ENCODE measurements around the gene HSD11B2.
A peak's percentile ranks its signal among the peaks of the same experiment; 100 is the strongest.

HSD11B2 gene

DNA sequence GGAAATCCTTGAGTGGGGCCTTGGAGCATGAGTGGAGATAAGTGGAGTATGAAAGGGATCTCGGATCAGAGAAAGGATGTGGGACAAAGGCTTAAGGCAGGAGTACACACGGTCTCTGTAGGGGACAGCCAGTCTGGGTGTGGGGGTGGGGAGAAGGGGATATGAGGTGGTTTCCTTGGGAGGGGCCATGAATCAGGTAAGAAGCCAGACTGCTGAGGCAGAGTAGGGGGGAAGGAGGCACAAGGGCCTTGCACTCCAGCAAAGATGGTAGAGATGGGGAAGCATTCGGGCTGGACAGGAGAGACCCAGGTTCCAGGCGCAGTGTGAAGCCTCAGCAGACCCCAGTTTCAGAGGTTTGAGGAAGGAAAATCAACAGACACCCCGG is 1.6 kb downstream of the HSD11B2 start:
- ATAC-seq (no peak), DNase-seq (no peak)
- Mint-ChIP-seq H3K27ac (no peak overlapping the region), H3K4me1 (peaks cover 10% of the 10 kb centered on the region), H3K4me3 (no peak overlapping the region), H3K9me3 (no peaks in the 10 kb centered on the region), H3K36me3 (ENCODE audit: low read depth) (peaks cover 3% of the 10 kb centered on the region), H3K27me3 (peaks cover 28% of the 10 kb centered on the region)

DNA sequence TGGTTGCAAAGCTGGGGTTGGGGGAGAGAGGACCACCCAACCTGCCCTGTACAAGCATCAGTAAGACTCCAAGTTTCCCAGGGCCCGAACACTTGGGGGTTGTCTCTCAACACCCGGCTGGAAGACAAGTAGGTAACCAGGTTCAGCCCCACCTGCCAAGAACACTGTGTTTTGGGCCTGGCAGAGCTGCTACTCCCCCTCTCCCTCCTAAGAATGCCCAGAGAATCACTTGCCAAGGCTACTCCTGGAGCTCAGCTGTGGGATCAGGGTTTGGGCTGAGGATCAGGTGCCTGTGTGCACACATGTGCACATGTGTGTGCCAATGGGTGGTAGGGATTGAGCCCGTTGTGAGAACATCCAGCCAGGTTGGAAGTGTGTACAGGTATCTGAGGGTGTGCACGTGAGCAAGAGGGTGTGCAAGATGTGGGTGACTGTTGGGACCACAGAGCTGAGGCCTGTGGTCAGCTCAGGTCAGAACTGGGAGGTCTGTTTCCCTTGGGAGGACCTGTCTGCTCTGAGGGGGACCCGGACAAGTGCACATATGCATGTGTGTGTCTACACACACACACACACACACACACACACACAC is 2.3 kb downstream of the HSD11B2 start:
- no peak for ATAC-seq
- DNase-seq, result no peak
- Mint-ChIP-seq H3K4me1 (peaks cover 14% of the 10 kb centered on the region), H3K4me3 (no peak overlapping the region), H3K9me3 (no peaks in the 10 kb centered on the region), H3K36me3 (ENCODE audit: low read depth) (peaks cover 3% of the 10 kb centered on the region), H3K27ac (no peak overlapping the region), H3K27me3 (peaks cover 28% of the 10 kb centered on the region)

- no peaks in the 10 kb centered on the region for H3K9me3 Mint-ChIP-seq
- peaks cover 11% of the 10 kb centered on the region for H3K4me1 Mint-ChIP-seq
- no peak for ATAC-seq
- H3K4me3 Mint-ChIP-seq, result no peak overlapping the region
- H3K27ac Mint-ChIP-seq, result no peak overlapping the region
- no peak for DNase-seq
- peaks cover 10% of the 10 kb centered on the region for H3K27me3 Mint-ChIP-seq
- H3K36me3 Mint-ChIP-seq (ENCODE audit: low read depth), result peaks cover 6% of the 10 kb centered on the region
These were observed 4.8 kb downstream of the HSD11B2 start for GRCh38 chr16:67435758-67436164.

- peaks cover 6% of the 10 kb centered on the region for H3K36me3 Mint-ChIP-seq (ENCODE audit: low read depth)
- H3K4me3 Mint-ChIP-seq, result no peak overlapping the region
- H3K27ac Mint-ChIP-seq, result no peak overlapping the region
- H3K27me3 Mint-ChIP-seq, result peaks cover 7% of the 10 kb centered on the region
- no peaks in the 10 kb centered on the region for H3K9me3 Mint-ChIP-seq
- ATAC-seq, result no peak
- no peak for DNase-seq
- H3K4me1 Mint-ChIP-seq, result peaks cover 8% of the 10 kb centered on the region
These were observed 5.8 kb downstream of the HSD11B2 start for GRCh38 chr16:67436640-67437193.

DNA sequence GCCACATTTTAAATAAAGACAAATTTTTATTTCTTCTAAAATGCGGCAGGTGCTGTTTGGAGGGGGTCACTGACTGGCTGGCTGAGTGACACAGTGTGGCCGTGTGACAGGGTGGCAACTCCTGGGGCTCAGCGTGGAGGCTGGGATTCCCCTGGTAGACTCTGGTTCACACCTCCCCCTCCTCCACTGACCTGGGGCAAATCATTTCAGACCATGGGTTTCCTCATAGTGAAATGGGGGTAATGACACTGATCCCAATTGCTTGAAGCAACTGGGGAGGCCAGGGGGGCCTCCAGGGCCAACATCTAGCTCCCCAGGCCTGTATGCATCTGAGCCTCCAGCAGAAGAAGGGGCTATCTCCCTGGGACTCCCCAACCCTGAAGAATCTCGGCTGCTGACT is 6.6 kb downstream of the HSD11B2 start:
- ATAC-seq, result peak; percentile 45
- Mint-ChIP-seq H3K4me1 (peaks cover 4% of the 10 kb centered on the region), H3K27me3 (peaks cover 1% of the 10 kb centered on the region)

DNA sequence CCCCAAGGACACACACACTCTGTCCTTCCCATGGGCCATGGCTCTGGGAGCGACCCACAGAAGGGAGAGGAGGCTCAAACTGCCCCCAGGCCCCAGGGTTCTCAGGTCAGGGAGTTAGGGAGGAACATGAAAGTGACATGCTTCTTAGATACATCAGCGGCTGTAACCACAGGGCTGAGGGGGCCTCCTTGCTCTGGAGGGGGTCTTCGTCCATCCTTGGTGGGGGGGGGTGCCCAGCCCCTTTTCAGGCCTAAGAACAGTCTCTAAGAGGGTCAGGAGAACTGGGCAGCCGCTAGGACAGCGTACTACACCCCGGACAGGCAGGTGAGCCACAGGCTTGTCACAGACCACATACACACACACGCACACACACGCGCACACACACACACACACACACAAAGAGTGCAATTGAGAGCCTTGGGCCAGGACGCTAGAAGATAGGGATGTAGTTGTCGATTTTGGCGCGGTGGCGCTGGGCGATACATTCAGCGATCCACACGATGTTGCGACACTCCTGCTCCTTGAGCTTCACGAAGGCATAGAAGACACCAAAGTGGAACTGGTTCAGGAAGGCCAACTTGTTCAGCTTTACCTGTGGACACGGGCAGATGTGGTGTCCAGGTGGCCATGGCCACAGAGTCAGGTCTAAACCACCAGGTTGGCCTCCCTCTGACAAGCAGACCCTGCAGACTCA is 7.3 kb downstream of the HSD11B2 start:
- Mint-ChIP-seq H3K9me3 (no peaks in the 10 kb centered on the region), H3K36me3 (ENCODE audit: low read depth) (peaks cover 6% of the 10 kb centered on the region), H3K27ac (no peak overlapping the region), H3K4me1 (peaks cover 4% of the 10 kb centered on the region), H3K4me3 (no peak overlapping the region), H3K27me3 (no peaks in the 10 kb centered on the region)
- DNase-seq (no peak), ATAC-seq (no peak)

More for the DNA sequence above, 6.6 kb downstream of the HSD11B2 start:
- Mint-ChIP-seq H3K9me3 (no peaks in the 10 kb centered on the region), H3K27ac (no peak overlapping the region), H3K36me3 (ENCODE audit: low read depth) (peaks cover 6% of the 10 kb centered on the region), H3K4me3 (no peak overlapping the region)
- DNase-seq, result no peak

DNA sequence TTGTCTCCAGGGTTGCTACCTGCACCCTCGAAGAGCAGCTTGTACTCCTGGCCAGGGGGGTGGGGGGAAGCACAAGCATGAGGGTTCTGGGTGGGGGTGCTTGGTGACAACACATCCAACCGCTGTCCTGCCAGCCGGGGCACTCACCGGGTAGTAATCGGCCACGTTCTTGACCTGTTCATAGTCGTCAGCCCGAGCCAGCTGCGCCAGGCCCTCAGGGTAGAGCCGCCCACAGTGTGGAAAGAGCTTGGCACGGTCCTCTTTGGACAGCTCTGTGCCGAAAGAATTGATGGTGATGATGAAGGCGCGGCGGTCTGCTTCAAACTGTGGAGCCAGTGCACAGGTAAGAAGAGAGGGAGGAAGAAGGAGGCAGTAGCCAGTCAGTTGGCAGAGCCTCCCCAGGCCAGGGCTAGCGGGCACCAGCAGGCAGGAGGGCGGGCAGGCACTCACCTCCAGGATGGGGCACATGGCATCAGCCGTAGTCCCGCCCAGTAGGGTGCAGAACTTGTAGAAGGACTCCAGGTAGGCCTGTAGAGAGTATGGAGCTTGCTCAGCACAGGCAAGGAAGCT is 8.0 kb downstream of the HSD11B2 start:
- peaks cover 4% of the 10 kb centered on the region for H3K4me1 Mint-ChIP-seq

GRCh38 chr16:67441271-67441753 is 10.4 kb downstream of the HSD11B2 start:
- Mint-ChIP-seq H3K27me3 (no peaks in the 10 kb centered on the region), H3K36me3 (ENCODE audit: low read depth) (peaks cover 6% of the 10 kb centered on the region), H3K4me3 (no peak overlapping the region), H3K9me3 (no peaks in the 10 kb centered on the region), H3K4me1 (peaks cover 4% of the 10 kb centered on the region), H3K27ac (no peak overlapping the region)
- DNase-seq (no peak), ATAC-seq (no peak)

More for the DNA sequence above, 8.0 kb downstream of the HSD11B2 start:
- no peak for ATAC-seq
- H3K4me3 Mint-ChIP-seq, result no peak overlapping the region
- H3K9me3 Mint-ChIP-seq, result no peaks in the 10 kb centered on the region
- DNase-seq, result no peak
- H3K27ac Mint-ChIP-seq, result no peak overlapping the region
- peaks cover 6% of the 10 kb centered on the region for H3K36me3 Mint-ChIP-seq (ENCODE audit: low read depth)
- H3K27me3 Mint-ChIP-seq, result no peaks in the 10 kb centered on the region

GRCh38 chr16:67441907-67442306 is 11.0 kb downstream of the HSD11B2 start:
- Mint-ChIP-seq H3K36me3 (ENCODE audit: low read depth) (peaks cover 5% of the 10 kb centered on the region), H3K27ac (no peak overlapping the region)

GRCh38 chr16:67442581-67443255 is 11.8 kb downstream of the HSD11B2 start:
- DNase-seq, result no peak
- Mint-ChIP-seq H3K36me3 (ENCODE audit: low read depth) (peaks cover 3% of the 10 kb centered on the region), H3K4me3 (no peak overlapping the region), H3K27ac (no peak overlapping the region), H3K27me3 (no peaks in the 10 kb centered on the region), H3K4me1 (peaks cover 2% of the 10 kb centered on the region), H3K9me3 (no peaks in the 10 kb centered on the region)
- ATAC-seq, result no peak

More at GRCh38 chr16:67441907-67442306, 11.0 kb downstream of the HSD11B2 start:
- DNase-seq (no peak), ATAC-seq (no peak)
- H3K4me3 Mint-ChIP-seq, result no peak overlapping the region
- H3K9me3 Mint-ChIP-seq, result no peaks in the 10 kb centered on the region
- H3K4me1 Mint-ChIP-seq, result peaks cover 4% of the 10 kb centered on the region
- no peaks in the 10 kb centered on the region for H3K27me3 Mint-ChIP-seq

DNA sequence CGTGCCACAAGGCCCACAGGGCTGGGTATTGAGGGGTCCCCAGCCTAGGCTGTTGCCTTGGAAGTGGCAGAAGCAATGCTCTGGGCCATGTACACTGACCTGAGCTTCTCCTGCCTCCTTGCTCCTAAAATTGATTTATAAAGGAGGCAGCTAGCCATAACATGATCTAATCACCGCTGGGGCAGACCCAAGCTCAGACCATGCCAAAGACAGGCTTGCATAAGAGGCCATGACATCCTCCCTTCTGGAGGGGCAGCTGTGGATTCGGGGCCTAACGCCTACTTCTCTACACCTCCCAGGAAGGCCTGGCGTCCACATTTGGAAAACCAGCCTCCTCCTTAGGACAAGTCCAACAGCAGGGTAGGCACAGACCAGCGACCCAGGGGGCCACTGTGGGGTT is 12.3 kb downstream of the HSD11B2 start:
- Mint-ChIP-seq H3K4me1 (no peaks in the 10 kb centered on the region), H3K36me3 (ENCODE audit: low read depth) (peaks cover 3% of the 10 kb centered on the region), H3K9me3 (no peaks in the 10 kb centered on the region), H3K27me3 (no peaks in the 10 kb centered on the region), H3K27ac (no peak overlapping the region), H3K4me3 (no peak overlapping the region)
- no peak for ATAC-seq
- no peak for DNase-seq

DNA sequence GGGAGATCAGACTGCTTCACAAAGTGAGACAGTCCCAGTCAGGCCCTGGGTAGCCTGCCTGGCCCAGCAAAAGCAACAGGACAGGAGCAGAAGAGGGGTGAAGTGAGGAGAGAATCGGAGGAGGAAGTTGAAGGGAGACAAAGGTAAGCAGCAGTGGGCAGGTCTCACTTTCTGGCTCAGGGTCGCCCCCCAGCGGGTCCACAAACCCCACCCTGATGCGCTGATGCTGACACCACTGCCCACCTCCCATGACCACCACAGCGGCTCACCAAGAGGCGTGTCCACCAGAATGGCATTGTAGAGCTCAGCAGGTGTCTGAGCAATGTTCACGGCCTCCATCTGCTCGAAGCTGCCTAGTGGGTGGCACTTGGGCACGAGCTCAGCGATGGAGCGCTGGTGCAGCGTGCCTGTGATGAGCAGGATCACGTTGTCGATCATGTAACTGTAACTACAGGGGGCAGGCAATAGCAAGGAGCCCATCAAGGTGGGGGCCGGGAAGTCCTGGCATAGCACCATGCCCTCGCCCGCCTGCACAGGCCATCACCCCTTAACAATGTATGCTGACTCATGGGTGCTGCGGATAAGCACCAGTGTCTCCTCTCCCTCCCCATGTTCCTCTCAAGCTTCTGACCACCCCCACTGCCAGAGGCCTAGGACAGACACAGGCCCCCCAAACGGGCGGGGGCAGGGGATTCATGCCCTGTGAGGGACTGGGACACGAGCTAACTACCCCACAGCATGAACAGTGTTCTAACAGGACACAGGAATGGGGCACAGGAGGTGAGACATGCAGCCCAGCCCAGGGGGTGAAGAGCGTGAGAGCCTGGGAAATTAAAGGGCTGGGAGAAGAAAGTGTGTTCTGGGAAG is 13.6 kb downstream of the HSD11B2 start:
- no peak for ATAC-seq
- no peak overlapping the region for H3K27ac Mint-ChIP-seq

GRCh38 chr16:67445126-67445426 is 14.2 kb downstream of the HSD11B2 start:
- no peaks in the 10 kb centered on the region for H3K4me1 Mint-ChIP-seq
- H3K27ac Mint-ChIP-seq, result no peak overlapping the region

More for the DNA sequence above, 13.6 kb downstream of the HSD11B2 start:
- Mint-ChIP-seq H3K4me1 (no peaks in the 10 kb centered on the region), H3K36me3 (ENCODE audit: low read depth) (no peaks in the 10 kb centered on the region), H3K4me3 (no peak overlapping the region), H3K27me3 (no peaks in the 10 kb centered on the region), H3K9me3 (no peaks in the 10 kb centered on the region)
- DNase-seq, result no peak

GRCh38 chr16:67445441-67445912 is 14.6 kb downstream of the HSD11B2 start:
- no peak for DNase-seq
- no peaks in the 10 kb centered on the region for H3K36me3 Mint-ChIP-seq (ENCODE audit: low read depth)
- no peaks in the 10 kb centered on the region for H3K27me3 Mint-ChIP-seq
- no peak overlapping the region for H3K4me3 Mint-ChIP-seq
- no peaks in the 10 kb centered on the region for H3K9me3 Mint-ChIP-seq
- H3K4me1 Mint-ChIP-seq, result no peaks in the 10 kb centered on the region
- ATAC-seq, result no peak
- H3K27ac Mint-ChIP-seq, result no peak overlapping the region

More at GRCh38 chr16:67445126-67445426, 14.2 kb downstream of the HSD11B2 start:
- Mint-ChIP-seq H3K9me3 (no peaks in the 10 kb centered on the region), H3K4me3 (no peak overlapping the region), H3K36me3 (ENCODE audit: low read depth) (no peaks in the 10 kb centered on the region), H3K27me3 (no peaks in the 10 kb centered on the region)
- DNase-seq (no peak), ATAC-seq (no peak)

Measured in activated naive CD8-positive, alpha-beta T cell treated with anti-CD3 and anti-CD28 coated beads, Interleukin-2, amount 50 U/mL, for 24 hours (primary cell).